Measurements from ENCODE around the gene EP400. TPM values are rescaled to one million over a fixed set of nuclear protein-coding genes. Genes with fewer than 3 reads are reported as not detected.
"Not testable (repeated sequence)": the region's sequence is repeated elsewhere in the genome, so short reads cannot be mapped to it uniquely, and the experiment has no call there.

EP400 gene
- total and polyA plus RNA-seq, 2 experiments from 2014 or later, result 10.3 to 12.3 TPM

DNA sequence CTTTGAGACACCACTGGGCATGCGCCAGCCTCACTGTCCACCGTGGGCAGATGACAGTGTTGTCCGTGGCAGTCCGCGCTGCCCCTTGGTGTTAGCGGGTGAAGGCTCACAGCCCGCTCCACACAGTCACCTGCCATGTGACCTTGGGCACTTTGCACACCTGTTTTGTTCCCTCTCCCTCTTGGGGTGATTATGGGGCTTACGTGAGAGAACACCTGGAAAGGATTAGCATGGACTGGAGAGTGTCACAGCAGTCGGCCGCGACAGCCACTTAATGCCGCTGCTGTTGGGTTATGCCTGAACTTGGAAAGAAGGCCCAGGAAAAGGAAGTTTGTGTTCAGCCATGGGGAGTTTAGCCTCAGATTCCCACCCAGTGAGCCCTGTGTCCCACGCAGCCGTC is 100.1 kb downstream of the EP400 start:
- WGBS (ENCODE audit: low lambda C conversion rate, missing lambda C conversion rate), result 95% methylated on average over 14 of the region's 14 CpGs
- H3K9me2 ChIP-seq (replicated peaks; ENCODE audit: insufficient read depth), result no peaks in the 10 kb centered on the region
- no peaks in the 10 kb centered on the region for H3K27me3 ChIP-seq
- no peak overlapping the region for H2AFZ ChIP-seq
- no peaks in the 10 kb centered on the region for H3K36me3 ChIP-seq (replicated peaks; ENCODE audit: insufficient read depth, low read depth)
- H3K79me2 ChIP-seq, result no peaks in the 10 kb centered on the region
- peaks cover 3% of the 10 kb centered on the region for H3K4me1 ChIP-seq (ENCODE audit: insufficient read depth)
- TF ChIP-seq EZH2 (IDR thresholded peaks at IDR 0.05; ENCODE audit: borderline replicate concordance) (no peak), EZH2phosphoT487 (IDR thresholded peaks at IDR 0.05; ENCODE audit: low read depth, severe bottlenecking, unreplicated experiment) (no peak)
- TF ChIP-seq, protein P1, sequence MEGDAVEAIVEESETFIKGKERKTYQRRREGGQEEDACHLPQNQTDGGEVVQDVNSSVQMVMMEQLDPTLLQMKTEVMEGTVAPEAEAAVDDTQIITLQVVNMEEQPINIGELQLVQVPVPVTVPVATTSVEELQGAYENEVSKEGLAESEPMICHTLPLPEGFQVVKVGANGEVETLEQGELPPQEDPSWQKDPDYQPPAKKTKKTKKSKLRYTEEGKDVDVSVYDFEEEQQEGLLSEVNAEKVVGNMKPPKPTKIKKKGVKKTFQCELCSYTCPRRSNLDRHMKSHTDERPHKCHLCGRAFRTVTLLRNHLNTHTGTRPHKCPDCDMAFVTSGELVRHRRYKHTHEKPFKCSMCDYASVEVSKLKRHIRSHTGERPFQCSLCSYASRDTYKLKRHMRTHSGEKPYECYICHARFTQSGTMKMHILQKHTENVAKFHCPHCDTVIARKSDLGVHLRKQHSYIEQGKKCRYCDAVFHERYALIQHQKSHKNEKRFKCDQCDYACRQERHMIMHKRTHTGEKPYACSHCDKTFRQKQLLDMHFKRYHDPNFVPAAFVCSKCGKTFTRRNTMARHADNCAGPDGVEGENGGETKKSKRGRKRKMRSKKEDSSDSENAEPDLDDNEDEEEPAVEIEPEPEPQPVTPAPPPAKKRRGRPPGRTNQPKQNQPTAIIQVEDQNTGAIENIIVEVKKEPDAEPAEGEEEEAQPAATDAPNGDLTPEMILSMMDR (IDR thresholded peaks at IDR 0.05; ENCODE audit: poor library complexity), result no peak
- H3K27ac ChIP-seq, result no peak overlapping the region
- H3K9me3 ChIP-seq (ENCODE audit: low read depth), result no peaks in the 10 kb centered on the region
- no peaks in the 10 kb centered on the region for H4K20me1 ChIP-seq (ENCODE audit: insufficient read depth, poor library complexity, severe bottlenecking)
- DNase-seq (ENCODE audit: low spot score), result no peak
- H3K4me3 ChIP-seq, result no peak overlapping the region
- H3K4me2 ChIP-seq, result no peak overlapping the region

DNA sequence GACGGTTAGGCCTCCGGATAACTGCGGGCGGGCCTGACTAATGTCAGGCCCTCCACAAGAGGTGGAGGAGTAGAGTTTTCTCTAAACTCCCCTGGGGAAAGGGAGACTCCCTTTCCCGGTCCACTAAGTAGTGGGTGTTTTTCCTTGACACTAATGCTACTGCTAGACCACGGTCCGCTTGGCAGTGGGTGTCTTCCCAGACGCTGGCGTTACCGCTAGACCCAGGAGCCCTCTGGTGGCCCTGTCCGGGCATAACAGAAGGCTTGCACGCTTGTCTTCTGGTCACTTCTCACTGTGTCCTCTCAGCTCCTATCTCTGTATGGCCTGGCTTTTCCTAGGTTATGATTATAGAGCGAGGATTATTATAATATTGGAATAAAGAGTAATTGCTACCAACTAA is 102.0 kb downstream of the EP400 start:
- not testable (repeated sequence) for H3K9me2 ChIP-seq (replicated peaks; ENCODE audit: insufficient read depth); H4K20me1 ChIP-seq (ENCODE audit: insufficient read depth, poor library complexity, severe bottlenecking); DNase-seq (ENCODE audit: low spot score); H3K4me3 ChIP-seq; H3K9me3 ChIP-seq (ENCODE audit: low read depth); H3K4me2 ChIP-seq; H3K4me1 ChIP-seq (ENCODE audit: insufficient read depth); H3K27ac ChIP-seq; H3K36me3 ChIP-seq (replicated peaks; ENCODE audit: insufficient read depth, low read depth); H3K27me3 ChIP-seq; H2AFZ ChIP-seq; H3K79me2 ChIP-seq
- TF ChIP-seq, protein P1 (IDR thresholded peaks at IDR 0.05; ENCODE audit: poor library complexity), result peak; percentile 16
- 93% methylated on average over 13 of the region's 13 CpGs for WGBS (ENCODE audit: low lambda C conversion rate, missing lambda C conversion rate)

DNA sequence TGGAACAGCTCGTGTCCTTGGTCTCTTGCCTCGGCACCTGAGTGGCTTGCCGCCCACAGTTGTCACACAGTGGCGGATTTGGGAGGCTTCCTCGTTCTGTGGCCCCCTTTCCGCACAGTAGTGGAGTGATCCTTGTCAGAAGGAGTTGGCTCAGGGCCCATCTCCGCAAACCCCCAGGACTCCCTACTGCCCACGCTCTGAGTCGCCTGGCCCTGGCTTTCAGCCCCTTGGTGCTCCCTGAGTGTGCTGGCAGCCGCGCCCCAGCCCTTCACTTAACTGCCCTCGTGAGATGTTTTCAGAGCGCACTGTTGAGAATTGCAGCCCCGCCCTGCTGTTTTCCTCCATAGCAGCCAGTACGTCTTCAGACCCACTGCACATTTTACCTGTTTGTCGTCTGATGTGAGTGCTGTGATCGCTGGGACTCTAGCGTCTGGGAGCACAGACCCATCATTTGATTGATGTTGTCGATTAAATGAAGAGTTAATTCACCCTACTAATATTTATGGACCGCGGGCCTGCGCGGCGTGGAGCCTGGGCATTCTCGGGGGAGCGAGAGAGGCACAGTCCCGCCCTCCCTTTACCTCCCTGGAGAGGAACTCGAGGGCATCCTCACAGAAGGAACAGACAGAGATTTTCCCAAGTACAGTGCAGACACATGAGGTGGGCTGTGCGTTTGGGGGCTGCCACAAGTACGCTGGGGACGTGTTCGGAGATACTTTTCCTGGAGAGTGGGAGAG is 102.6 kb downstream of the EP400 start:
- Histone ChIP-seq H4K20me1 (ENCODE audit: insufficient read depth, poor library complexity, severe bottlenecking) (no peaks in the 10 kb centered on the region), H3K4me2 (no peak overlapping the region), H3K4me1 (ENCODE audit: insufficient read depth) (no peaks in the 10 kb centered on the region), H3K27me3 (no peaks in the 10 kb centered on the region), H2AFZ (no peak overlapping the region), H3K79me2 (no peaks in the 10 kb centered on the region), H3K27ac (no peak overlapping the region), H3K9me3 (ENCODE audit: low read depth) (no peaks in the 10 kb centered on the region), H3K36me3 (replicated peaks; ENCODE audit: insufficient read depth, low read depth) (no peaks in the 10 kb centered on the region), H3K9me2 (replicated peaks; ENCODE audit: insufficient read depth) (no peaks in the 10 kb centered on the region), H3K4me3 (no peak overlapping the region)
- no peak for DNase-seq (ENCODE audit: low spot score)
- TF ChIP-seq EZH2phosphoT487 (IDR thresholded peaks at IDR 0.05; ENCODE audit: low read depth, severe bottlenecking, unreplicated experiment), result no peak
- no peak for TF ChIP-seq EZH2 (IDR thresholded peaks at IDR 0.05; ENCODE audit: borderline replicate concordance)
- TF ChIP-seq, protein P1 (IDR thresholded peaks at IDR 0.05; ENCODE audit: poor library complexity), result no peak
- 95% methylated on average over 32 of the region's 32 CpGs for WGBS (ENCODE audit: low lambda C conversion rate, missing lambda C conversion rate)
